GM19438 (cell line): ENCODE measurements around the gene POLA2.
A peak's percentile ranks its signal among the peaks of the same experiment; 100 is the strongest.

Experiments used
- ATAC-seq: cut with Tn5 transposase; IDR thresholded peaks from one replicate; pipeline ENCODE4 v1.9.1; 2021; ENCODE audit warnings: low read depth; ENCODE audit not compliant: unreplicated experiment

POLA2 gene

DNA sequence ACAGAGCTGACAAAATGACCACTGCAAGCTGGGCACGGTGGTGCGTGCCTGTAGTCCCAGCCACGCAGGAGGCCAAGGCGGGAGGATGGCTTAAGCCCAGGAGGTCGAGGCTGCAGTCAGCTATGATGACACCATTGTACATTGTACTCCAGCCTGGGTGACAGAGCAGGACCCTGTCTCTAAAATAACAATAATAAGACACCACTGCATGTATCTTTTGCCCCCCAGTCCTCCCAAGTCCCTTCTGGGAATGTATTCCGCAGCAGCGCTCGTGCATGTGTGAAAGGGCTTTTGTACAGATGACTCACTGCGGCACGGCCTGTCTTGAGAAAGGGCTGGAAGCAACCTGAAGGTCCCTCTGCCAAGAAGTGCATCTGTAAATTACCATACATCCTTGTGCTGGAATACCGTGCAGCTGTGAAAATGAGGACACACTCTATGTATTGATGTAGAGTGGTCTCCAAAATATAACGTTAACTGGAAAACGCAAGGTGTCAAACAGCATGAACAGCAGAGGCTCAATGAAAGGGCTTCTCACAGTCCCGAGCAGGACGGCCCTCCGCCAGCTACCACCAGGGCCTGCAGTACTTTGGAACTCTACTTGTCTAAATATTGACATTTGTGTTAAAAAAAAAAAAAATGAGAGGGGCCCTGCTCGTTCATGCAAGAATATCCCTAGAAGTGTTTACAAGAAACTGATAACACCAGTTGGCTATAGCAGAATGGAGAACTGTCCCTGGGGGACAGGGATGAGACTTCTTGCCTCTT is 43.9 kb downstream of the POLA2 start:
- ATAC-seq = no peak

DNA sequence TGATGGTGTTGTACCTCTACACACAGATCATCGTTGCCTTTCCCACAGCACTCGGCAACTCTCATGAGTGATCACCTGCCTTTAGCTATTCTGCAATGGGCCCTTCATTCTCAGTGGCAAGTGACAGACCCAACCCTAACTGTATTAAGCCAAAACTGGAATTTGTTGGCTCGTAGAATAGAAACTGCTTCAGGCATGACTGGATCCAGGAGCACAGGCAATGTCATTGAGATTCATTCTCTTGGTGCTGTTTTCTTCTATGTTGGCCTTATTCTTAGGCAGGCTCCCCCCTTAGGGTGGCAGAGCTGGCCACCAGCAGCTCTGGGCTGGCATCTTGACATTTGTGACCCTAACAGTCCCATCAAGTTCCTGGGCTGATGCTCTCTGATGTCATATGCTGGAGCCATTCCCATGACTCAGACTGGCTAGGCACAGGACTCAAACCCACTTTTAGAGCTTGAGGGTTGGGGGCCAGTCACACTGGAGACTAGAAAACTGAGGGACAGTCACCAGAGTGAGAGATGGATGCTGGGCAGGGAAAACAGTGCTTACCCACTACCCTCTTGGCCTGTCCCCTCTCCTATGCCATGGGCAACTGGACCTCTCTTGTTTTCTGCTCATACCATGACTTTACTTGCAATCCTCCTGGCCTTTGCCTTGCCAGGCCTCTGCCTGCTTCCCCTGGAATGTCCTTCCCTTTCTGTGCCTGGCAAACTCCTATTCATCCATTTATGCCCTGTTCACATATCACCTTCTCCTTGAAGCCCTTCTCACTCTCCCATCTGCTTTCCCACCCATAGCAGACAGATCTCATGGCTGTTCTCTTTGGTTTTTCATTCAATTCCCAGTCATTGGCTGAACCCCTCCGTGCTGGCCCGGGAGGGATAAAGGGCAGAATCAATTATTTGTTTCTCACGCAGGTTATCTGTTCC is 45.8 kb downstream of the POLA2 start:
- no peak for ATAC-seq

GRCh38 chr11:65308281-65308891 is 46.6 kb downstream of the POLA2 start:
- no peak for ATAC-seq

DNA sequence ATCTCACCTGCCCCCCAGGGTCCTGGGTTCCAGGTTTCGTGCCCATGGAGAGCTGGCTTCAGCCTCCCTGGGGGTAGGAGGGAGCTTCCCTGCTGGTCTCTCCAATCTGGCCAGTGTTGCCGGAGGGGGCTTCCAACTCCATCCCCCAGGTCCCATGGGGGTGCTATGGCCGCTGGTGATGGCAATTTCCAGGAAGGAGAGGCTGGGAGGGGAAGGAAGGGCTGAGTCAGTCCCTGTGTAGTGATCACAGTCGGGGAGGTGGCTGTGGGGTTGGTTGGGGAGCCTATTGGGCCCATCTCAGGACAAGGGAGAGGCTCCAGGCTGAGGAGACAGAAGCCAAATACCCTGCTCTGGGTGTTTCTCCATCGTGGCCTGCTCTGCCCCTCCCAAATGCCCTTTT is 47.2 kb downstream of the POLA2 start:
- ATAC-seq = no peak

DNA sequence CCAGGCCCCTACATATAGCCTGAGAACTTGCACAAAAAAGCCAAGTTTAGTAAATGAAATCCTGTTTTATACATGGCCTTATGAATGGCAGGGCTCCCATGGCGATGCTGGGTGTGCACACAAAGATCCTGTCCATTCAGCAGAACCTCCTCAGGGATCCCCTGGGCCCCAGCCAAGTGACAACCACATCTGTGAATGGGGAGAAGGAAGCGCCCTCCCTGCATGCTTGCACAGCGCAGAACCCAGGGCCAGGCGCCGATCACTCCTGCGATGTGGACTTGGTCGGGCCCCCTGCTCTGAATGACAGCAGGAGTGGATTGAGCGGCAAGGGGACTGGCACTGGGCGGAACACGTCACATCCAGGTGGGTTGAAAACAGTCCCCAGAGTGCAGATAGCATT is 48.5 kb downstream of the POLA2 start:
- no peak for ATAC-seq

DNA sequence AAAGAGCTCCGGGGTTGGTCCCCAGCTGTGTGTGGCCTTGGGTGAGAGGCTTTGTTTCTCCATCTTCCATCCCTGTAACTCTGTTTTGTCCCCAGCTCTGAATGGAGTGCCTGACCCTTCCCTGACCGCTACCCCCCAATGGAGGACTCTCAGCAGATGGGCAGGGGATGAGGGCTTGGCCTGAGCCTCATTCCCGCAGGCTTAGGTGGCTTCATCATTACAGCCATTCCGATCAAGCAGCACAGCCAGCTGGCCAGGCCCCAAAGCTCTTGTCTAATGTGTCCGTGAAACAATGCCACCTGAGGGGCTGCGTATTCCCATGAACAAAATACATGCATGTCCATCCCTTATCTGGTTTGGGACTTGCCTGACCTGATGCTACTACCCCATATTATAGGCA is 49.0 kb downstream of the POLA2 start:
- no peak for ATAC-seq

GRCh38 chr11:65311170-65311678 is 49.5 kb downstream of the POLA2 start:
- no peak for ATAC-seq

- ATAC-seq = peak; percentile 78
These were observed 52.9 kb downstream of the POLA2 start, which contains the start of gene CDC42EP2 for GRCh38 chr11:65314501-65315203. CDC42EP2 (plus strand) TSS chr11:65314866; CDS start chr11:65320899, 6,033 bp downstream.

DNA sequence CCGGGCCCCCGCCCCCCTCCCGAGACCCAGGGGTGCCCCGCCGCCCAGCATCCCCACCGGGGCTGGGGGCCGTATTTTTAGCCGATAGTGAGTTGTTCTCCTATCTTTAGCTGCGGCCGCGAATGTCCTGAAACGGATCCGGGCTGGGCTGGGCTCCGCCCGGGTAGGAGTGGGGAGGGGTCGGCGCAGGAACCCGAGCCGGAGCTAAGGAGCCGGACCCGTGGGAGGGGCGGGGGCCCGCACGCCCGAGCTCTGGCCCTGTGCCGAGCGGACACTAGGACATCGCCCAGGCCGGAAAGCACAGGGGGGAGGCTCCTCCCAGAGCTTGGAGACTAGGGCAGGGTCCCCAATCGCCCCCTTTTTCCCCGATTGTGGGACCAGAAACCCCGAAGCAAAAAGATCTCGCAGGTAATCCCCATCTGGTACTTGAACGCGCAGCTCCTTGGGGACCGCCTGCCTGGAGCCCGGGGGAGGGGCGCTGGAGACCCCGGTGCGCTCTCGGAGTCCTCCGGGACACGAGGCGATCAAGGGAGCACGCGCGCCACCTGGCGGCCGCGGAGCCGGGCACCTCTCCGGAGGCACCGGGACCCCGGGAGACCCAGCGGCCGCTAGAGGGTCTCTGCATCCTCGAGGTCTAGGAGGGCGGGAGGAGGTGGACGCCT is 53.6 kb downstream of the POLA2 start:
- ATAC-seq = no peak

DNA sequence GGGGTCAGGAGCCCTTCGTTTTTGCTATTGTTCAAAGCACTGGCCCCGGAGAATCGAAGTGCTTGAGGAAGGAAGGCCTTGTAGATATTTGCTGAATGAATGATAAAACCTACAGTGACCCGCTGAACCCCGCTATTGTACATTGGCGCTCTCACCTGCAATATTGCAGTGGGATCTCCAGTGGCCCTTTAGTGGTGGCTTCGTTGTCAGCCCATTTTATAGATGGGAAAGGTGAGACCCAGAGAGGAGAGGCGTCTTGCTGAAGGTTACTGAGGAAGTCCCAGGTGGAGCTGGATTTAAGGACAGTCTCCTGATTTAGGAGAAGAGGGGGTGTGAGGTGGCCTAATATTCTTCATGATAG is 54.1 kb downstream of the POLA2 start:
- ATAC-seq = no peak

DNA sequence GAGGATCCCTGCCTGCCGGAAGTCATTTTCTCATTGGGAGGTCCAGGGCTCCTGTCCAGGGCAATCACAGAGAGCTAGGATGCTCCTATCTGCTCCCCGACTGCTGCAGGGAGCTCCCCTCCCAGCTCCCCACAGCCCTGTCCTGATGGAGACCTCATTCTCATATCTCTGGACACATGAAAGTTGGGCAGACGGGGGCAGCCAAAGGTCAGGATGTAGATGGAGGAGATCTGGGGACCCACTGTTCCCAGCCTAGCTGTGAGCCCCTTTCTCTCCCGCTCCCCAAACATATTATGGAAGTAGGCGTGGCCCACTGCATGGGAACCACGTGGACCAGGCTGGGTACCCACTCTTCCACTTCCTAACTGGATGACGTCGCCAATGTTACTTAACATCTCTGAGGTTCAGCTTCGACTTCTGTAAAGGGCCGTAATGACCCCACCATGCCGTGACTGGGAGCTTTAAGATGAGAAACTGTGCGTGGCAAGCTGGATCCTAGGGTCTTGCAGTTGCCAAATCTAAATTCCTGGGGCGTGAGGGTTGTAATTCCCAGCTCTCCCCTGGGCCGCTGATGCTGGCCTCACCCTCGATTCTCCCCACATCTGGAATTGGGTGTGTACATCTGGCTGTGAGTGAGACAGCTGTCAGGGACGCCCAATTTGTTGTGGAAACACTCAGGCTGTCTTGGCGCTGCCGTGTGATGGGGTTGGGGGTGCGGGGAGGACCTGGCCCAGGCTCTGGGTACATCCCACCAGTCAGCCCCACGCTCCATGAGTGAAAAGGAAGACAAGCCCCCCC is 54.7 kb downstream of the POLA2 start:
- ATAC-seq = no peak

DNA sequence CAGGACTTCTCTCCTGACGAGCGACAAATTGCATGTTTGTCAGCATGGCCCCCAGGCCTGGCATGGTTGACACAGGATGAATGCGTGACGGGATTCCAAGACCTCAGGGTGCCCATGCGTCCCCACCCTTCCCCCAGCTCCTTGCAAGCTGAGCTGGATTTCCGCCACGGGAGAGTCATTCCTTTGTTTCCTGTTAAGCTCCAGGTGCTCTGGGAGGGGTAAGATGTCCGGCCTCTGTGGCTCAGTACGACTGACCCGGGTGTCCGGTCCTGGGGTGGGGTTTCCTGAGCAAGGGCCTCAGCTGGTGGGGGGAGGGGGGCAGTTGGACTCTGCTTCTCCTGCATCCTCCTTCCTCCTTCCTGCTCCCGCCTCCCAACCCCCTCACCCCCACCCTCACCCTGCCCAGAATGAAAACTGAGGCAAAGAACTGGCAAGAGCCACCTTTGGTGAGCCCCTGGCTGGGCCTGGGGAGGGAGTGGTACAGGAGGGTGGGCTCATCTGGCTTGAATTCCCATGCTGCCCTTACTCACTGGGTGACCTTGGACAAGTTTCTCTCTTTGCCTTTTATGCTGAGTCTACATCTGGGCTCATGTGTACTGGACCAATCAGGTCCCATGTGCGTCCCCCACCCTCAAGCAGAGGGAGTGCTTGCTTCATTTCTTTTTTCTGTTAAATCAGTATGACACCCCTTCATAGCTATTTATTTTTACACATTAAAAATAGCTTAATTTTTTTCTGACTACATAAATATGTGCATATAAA is 55.4 kb downstream of the POLA2 start:
- ATAC-seq = no peak

GRCh38 chr11:65320386-65321075 is 58.8 kb downstream of the POLA2 start:
- no peak for ATAC-seq

- no peak for ATAC-seq
These were observed 59.3 kb downstream of the POLA2 start for GRCh38 chr11:65321076-65321475.

- no peak for ATAC-seq
These were observed 60.2 kb downstream of the POLA2 start for GRCh38 chr11:65321828-65322485.

DNA sequence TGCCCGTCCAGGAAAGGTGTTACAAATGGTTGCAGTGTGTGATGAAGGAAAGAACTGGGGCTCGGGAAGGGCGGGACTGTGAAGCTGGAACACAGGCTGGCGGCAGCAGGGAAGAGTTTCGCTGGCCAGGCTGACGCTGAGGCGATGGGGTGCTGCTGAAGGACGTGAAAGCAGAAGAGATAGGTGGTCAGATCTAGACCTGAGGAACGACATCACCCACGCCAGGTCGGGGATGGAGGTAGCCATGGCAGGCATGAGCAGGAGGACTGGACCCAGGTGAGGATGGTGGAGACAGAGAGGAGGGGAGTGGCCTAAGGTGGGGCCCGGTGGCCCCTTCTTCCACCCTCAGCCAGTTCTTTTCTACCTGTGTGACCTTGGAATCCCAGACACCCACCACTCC is 62.1 kb downstream of the POLA2 start:
- no peak for ATAC-seq

GRCh38 chr11:65325435-65325834 is 63.7 kb downstream of the POLA2 start:
- ATAC-seq = no peak
